GM19025 (cell line): ENCODE data around the gene STAC2.
"Not testable (repeated sequence)": the region's sequence is repeated elsewhere in the genome, so short reads cannot be mapped to it uniquely, and the experiment has no call there.

Source experiments
- ATAC-seq: cut with Tn5 transposase; IDR thresholded peaks from one replicate; pipeline ENCODE4 v1.9.1; 2021; ENCODE audit warnings: mild to moderate bottlenecking, low read depth, moderate library complexity; ENCODE audit not compliant: unreplicated experiment

STAC2 gene

GRCh38 chr17:39193346-39193745, 32.4 kb downstream of the STAC2 start:
- no peak for ATAC-seq

DNA sequence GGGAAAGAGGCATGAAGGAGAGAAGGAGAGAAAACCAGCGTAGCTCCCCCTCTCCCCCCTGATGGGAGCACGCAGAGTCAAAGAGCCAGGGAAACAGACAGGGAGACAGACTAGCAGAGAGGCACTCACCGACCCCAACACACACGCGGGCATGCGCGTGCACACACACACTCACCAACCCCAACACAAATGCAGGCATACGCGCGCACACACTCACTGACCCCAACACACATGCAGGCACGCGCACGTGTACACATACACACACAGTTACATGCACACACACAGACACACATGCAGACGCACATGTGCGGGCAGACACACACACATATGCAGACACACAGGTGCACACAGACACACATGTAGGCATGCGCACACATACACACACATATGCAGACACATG, 32.8 kb downstream of the STAC2 start:
- no peak for ATAC-seq

GRCh38 chr17:39191750-39192510, 33.8 kb downstream of the STAC2 start:
- no peak for ATAC-seq

DNA sequence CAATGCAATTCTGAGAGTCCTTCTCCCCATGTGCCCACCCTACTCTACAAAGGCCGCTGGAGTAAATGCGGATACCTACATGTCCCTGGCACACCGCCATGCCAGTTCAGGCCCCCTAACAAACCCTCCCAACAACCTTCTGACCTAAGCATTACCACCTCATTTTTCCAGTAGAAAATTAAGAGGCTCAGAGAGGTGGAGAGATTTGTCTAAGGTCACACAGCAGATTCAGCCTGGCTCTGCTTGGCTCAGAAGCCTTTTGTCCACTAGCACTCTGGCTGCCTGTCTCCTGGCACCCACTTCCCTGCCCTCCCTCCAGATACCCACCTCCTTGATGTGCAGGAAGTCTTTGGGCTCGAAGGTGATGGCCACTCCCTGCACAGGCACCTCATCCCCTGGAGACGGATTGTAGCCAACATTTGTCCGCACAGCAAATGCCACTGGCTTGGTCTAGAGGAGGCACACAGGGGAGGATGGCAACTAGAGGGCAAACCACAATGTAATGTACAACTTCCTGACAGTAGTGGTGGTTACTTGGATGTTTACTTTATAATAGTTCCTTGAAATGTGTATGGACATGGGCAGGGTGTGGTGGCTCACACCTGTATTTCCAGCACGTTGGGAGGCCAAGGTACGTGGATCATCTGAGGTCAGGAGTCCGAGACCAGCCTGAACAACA, 38.5 kb downstream of the STAC2 start:
- no peak for ATAC-seq

DNA sequence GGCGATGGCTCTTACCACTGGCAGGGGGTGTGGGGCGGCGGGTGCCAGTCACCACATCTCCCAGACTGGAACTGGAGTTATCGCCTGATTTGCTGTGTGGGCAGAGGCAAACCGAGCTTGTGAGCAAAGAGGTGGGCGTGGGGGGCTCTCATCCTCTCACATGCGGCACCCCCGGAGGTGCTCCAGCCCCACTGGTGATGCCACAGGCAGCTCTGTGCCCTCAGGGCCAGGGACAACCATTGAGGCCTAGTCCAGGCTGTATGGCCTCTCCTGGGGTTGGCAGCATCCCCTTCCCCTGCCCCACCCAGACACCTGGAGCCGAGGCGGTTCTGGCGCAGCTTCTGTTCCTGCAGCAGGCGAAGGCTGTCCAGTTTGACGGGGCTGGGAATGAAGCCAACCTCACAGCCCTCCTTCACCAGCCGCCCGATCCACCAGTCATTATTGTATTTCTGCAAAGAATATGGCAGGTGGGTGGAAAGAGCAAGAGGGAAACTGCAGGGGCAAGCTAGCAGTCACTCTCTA, 39.2 kb downstream of the STAC2 start:
- ATAC-seq = no peak

DNA sequence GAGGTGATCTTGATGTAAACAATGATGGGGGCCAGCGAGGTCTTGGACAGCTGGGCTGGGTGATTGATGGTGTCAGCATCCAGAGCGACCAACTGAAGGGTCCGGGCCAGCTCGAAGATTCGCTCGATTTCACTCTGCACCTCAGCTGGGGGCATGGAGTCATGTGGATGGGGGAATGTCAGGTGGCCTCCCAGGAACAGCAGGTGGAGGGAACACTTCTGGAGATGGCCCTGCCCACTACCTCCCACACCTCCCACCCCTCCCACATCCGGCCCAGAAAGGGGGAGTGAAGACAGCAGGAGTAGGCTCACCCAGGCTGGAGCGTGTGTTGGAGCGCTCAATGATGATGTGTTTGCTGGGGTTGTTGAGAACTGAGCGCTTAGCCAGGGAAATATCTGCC, 42.0 kb downstream of the STAC2 start:
- no peak for ATAC-seq

DNA sequence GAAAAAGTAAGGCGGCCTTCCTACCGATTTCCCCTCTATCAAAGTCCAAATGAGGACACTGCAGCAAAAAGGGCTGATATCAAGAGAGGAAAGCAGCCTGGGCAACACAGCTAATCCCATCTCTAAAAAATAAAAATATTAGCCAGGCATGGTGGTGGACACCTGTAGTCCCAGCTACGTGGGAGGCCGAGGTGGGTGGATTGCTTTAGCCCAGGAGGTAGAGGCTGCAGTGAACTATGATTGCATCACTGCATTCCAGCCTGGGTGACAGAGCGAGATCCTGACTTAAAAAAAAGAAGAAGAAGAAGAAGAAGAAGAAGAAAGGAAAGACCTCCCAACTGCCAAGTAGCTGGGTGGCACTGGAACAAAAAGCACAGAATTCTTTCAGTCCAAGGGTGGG, 42.7 kb downstream of the STAC2 start:
- no peak for ATAC-seq

DNA sequence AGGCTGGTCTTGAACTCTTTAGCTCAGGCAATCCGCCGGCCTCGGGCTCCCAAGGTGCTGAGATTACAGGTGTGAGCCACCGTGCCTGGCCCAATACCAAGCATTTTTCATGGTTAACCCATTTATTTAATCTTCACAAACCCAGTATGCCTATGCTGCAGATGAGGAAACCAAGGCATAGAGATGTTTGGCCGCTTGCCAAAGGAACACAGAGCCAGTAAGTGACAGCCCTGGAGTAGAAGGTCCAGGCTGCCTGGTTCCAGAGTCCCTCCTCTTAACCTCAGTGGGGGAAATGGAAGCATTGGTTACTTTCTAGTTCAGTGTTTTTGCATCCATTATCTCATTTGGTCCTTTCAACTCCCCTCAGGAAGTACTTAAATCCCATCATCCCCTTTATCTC, 44.4 kb downstream of the STAC2 start:
- ATAC-seq = no peak

DNA sequence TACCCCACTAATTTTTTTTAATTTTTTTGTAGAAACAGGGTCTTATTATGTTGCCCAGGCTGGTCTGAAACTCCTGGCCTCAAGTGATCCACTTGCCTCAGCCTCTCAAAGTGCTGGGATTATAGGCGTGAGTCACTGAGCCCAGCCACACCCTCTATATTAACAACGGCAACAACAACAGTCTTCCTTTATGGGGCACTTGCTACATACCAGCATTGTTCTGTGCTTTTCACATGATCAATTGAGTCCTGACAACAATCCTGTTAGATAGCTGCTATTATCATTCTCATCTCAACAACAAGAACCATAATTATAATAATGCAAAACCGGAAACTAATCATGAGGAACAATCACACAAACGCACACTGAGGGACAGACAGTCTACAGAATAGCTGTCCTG, 47.2 kb downstream of the STAC2 start:
- no peak for ATAC-seq

GRCh38 chr17:39177256-39177655, 48.5 kb downstream of the STAC2 start:
- no peak for ATAC-seq

- no peak for ATAC-seq
Observed at GRCh38 chr17:39175695-39176093, 50.1 kb downstream of the STAC2 start.

DNA sequence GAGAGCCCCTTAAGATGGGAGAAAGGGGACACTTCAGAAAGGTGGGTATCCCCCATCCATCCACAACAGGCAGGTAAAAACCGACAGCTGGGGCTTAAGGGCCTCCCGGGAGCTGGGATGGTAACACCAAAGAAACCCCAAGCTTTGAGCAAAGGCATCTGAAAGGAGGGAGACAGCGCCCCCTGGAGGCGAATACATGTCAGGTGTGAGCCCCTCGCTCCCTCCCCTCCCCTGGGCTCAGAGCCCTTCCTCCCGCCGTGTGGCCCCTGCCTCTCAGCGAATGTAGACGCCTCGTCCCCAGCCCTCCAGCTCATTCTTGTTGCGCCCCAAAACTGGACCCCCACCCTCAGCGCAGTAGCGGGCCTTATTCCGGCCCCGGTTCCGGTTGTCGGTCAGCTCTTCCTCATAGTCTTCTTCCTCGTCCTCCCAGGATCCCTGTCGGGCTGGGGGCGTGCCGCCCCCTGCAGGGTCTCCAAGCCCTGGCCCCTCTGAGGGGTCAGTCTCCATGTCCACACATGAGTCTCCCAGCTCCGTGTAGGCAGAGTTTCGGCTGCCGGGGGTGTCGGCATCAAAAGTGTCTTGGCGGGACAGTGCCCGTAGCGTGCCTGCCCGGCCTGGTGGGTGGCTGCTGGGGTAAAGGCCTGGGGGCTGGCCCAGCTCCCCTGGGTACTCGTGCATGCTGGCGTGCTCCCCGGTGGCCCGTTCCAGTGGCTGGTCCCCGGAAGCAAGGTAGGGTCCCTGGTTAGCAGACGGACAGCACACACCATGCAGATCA, 50.6 kb downstream of the STAC2 start:
- ATAC-seq = no peak

GRCh38 chr17:39173526-39174274, 52.0 kb downstream of the STAC2 start:
- ATAC-seq = no peak

GRCh38 chr17:39173080-39173479, 52.7 kb downstream of the STAC2 start:
- ATAC-seq = no peak

DNA sequence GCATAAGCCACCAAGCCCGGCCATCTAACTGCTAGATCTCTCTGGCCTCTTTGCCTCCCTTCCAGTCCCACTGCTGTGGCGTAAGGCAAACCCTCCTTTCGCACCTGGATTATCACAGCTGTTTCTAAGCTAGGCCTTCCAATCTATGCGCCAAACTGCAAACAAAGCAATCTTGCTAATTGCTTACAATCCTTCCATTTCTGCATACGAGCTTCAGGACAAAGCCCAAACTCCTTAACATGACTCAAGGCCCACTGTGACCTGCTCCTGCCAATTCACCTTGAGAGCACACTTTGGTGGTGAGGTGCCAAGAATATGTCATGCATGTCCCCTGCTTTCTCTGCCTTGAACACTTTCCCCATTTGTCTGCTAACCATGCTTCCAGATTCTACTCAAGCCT, 53.8 kb downstream of the STAC2 start:
- ATAC-seq = no peak

DNA sequence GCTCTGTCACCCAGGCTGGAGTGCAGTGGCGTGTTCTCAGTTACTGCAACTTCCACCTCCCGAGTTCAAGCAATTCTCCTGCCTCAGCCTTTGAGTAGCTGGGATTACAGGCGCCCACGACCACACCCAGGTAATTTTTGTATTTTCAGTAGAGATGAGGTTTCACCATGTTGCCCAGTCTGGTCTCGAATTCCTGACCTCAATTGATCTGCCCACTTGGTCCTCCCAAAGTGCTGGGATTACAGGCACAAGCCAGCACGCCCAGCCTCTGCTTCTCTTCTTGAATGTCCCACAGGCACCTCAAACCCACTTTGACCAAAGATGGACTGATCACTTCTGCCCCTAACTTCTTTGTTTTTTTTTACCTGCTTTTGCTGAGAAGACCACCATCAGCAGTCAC, 55.2 kb downstream of the STAC2 start:
- ATAC-seq = no peak

DNA sequence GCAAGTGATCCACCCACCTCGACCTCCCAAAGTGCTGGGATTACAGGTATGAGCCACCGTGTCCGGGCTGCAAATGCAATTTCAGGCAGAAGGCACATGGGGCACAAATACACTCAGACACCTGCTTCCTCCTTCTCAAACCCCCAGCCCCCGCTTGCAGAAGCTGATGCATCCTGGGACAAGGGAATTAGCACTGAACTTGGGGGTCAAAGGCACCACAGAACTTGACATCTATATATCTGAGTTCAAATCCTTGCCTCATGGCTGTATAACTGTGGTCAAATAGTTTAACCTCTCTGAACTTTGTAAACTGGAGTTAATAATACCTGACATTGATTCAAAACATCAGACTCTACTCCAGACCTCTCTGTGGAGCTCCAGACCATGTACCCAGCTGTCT, 55.6 kb downstream of the STAC2 start:
- ATAC-seq = no peak

DNA sequence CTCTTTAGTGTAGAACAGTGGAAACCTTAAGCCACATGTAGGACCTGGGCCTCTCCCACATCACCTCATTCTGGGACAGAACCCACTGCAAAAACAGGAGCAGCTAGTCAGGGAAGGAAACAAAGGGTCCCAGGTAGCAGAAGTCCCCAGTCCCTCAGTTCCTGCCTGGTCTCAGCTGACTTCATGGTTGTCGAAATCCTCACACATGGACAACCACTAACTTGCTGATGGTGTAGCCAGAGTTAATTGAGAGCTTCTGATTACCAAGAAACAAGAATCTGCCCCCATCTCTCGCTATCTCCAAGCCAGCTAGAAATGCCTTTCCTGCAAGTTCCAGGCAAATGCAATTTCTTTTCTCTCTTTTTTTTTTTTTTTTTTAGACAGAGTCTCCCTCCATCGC, 56.2 kb downstream of the STAC2 start:
- ATAC-seq = no peak

DNA sequence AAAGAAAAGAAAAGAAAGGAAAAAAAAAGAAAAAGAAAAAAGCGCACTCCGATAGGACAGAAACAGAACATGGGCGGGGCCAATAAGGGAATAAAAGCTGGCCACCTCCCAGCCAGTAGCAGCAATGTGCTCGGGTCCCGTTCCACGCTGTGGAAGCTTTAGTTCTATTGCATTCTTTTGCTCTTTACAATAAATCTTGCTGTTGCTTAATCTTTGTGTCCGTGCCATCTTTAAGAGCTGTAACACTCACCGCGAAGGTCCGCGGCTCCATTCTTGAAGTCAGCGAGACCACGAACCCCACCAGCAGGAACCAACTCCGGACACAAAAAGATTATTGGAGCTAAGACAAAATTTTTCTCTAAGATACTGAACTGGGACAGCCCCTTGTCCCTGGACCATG, 56.6 kb downstream of the STAC2 start:
- no peak for ATAC-seq

GRCh38 chr17:39168503-39168902, 57.2 kb downstream of the STAC2 start:
- not testable (repeated sequence) for ATAC-seq

DNA sequence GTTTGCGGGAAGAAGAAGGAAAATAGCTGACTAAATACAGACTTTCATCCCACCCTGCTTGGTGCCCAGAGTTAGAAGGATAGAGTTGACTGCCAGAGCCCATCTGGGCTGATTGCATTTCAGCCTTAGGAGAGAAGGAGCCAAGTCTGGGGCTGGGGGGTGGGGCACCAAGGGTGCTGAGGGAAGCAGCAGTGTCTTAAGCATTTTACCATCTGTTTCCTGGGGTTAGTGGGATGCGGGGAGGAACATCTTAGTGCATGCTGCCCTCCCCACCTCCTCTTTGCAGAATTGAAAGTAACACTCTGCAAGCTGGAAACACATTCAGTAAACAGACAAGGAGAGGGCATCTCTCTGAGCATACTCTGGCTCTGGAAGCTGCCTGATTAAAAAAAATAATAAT, 58.3 kb downstream of the STAC2 start:
- no peak for ATAC-seq
